ENCODE data around the gene SH3BP1.
A peak's percentile ranks its signal among the peaks of the same experiment; 100 is the strongest.
"Not testable (repeated sequence)": the region's sequence is repeated elsewhere in the genome, so short reads cannot be mapped to it uniquely, and the experiment has no call there.

SH3BP1 gene, protein sequence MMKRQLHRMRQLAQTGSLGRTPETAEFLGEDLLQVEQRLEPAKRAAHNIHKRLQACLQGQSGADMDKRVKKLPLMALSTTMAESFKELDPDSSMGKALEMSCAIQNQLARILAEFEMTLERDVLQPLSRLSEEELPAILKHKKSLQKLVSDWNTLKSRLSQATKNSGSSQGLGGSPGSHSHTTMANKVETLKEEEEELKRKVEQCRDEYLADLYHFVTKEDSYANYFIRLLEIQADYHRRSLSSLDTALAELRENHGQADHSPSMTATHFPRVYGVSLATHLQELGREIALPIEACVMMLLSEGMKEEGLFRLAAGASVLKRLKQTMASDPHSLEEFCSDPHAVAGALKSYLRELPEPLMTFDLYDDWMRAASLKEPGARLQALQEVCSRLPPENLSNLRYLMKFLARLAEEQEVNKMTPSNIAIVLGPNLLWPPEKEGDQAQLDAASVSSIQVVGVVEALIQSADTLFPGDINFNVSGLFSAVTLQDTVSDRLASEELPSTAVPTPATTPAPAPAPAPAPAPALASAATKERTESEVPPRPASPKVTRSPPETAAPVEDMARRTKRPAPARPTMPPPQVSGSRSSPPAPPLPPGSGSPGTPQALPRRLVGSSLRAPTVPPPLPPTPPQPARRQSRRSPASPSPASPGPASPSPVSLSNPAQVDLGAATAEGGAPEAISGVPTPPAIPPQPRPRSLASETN

GRCh38 chr22:37639070-37639760 lies at the start of gene SH3BP1:
TSS of gene SH3BP1 (plus strand) at chr22:37639669. CDS start at chr22:37639788, 119 bp downstream.
- CTCF ChIA-PET, result interaction anchor here (1.6 kb wide), 1 partner anchor 42 kb away, joined by 3 read pairs; no protein-coding TSS in a partner anchor

DNA sequence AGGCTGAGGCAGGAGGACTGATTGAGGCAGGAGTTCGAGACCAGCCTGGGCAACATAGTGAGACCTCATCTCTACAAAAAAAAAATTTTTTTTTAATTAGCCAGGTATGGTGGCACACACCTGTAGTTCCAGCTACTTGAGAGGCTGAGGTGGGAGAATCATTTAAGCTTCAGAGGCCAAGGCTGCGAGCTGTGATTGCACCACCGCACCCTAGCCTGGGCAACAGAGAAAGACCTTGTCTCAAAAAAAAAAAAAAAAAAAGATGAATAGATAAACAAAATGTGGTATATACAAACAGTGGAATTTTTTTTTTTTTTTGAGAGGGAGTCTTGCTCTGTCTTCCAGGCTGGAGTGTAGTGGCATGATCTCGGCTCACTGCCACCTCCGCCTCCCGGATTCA lies 48.4 kb upstream of the SH3BP1 start:
- CTCF ChIA-PET, result interaction anchor here (0.6 kb wide), 1 partner anchor 52 kb away, joined by 3 read pairs; no protein-coding TSS in a partner anchor
- POLR2A ChIA-PET (ENCODE audit: low non-redundant PET); H3K27ac ChIP-seq; DNase-seq (ENCODE audit: low spot score): not testable (repeated sequence)

More at GRCh38 chr22:37639070-37639760, at the start of gene SH3BP1:
- POLR2A ChIA-PET (ENCODE audit: low non-redundant PET), result no interaction called here
- no peak for TF ChIP-seq CTCF (conservative IDR thresholded peaks at IDR 0.05; ENCODE audit: low read depth)
- DNase-seq (ENCODE audit: low spot score), result no peak
- H3K27ac ChIP-seq, result peak within 1 kb of the TSS; percentile 73

DNA sequence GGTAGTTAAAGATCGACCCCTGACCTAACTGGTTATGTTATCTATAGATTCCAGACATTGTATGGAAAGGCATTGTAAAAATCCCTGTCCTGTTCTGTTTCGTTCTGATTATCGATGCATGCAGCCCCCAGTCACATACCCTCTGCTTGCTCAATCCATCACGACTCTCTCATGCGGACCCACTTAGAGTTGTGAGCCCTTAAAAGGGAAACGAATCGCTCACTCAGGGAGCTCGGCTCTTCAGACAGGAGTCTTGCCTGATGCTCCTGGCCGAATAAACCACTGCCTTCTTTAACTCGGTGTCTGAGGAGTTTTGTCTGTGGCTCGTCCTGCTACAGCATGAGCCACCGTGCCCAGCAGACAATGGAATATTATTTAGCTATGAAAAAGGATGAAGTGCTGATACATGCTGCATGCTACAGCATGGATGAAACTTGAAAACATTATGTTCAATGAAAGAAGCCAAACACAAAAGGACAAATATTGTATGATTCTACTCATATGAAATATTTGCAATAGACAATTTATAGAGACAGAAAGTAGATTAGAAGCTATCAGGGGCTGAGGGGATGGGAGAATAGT lies 47.6 kb upstream of the SH3BP1 start:
- POLR2A ChIA-PET (ENCODE audit: low non-redundant PET), result no interaction called here
- TF ChIP-seq CTCF (conservative IDR thresholded peaks at IDR 0.05; ENCODE audit: low read depth), result no peak
- no peak overlapping the region for H3K27ac ChIP-seq
- CTCF ChIA-PET, result interaction anchor here (0.9 to 1.9 kb wide), 9 partner anchors 10 to 119 kb away, joined by 3 to 11 read pairs (median 6); partner anchors contain the start of gene LGALS2
- DNase-seq (ENCODE audit: low spot score), result no peak

- no peak overlapping the region for H3K27ac ChIP-seq
- DNase-seq (ENCODE audit: low spot score), result no peak
- TF ChIP-seq CTCF (conservative IDR thresholded peaks at IDR 0.05; ENCODE audit: low read depth), result no peak
- ChIA-PET CTCF (interaction anchor here (0.7 kb wide), 1 partner anchor 27 kb away, joined by 3 read pairs; no protein-coding TSS in a partner anchor), POLR2A (ENCODE audit: low non-redundant PET) (no interaction called here)
Observed at GRCh38 chr22:37594237-37594636, 45.2 kb upstream of the SH3BP1 start.

GRCh38 chr22:37599153-37599552 lies 40.3 kb upstream of the SH3BP1 start:
- DNase-seq (ENCODE audit: low spot score), result no peak
- no peak overlapping the region for H3K27ac ChIP-seq
- ChIA-PET CTCF (interaction anchor here (1.2 kb wide), 1 partner anchor 61 kb away, joined by 3 read pairs; no protein-coding TSS in a partner anchor), POLR2A (ENCODE audit: low non-redundant PET) (interaction anchor here (0.7 kb wide), 1 partner anchor 184 kb away, joined by 9 read pairs; no protein-coding TSS in a partner anchor)
- TF ChIP-seq CTCF (conservative IDR thresholded peaks at IDR 0.05; ENCODE audit: low read depth), result no peak

GRCh38 chr22:37601203-37601539 lies 38.3 kb upstream of the SH3BP1 start:
- peak overlapping the region; percentile 26; the same call in 1 of the 2 replicates for H3K27ac ChIP-seq
- DNase-seq (ENCODE audit: low spot score), result no peak
- POLR2A ChIA-PET (ENCODE audit: low non-redundant PET), result no interaction called here
- CTCF ChIA-PET, result interaction anchor here (1.8 kb wide), 1 partner anchor 9 kb away, joined by 9 read pairs; no protein-coding TSS in a partner anchor
- TF ChIP-seq CTCF (conservative IDR thresholded peaks at IDR 0.05; ENCODE audit: low read depth), result no peak

All from RWPE1 (cell line).